Liver (tissue), 9 donors: ENCODE data around the gene TBCD. TPM values are rescaled to one million over a fixed set of nuclear protein-coding genes. Genes with fewer than 3 reads are reported as not detected.

Source experiments
- DNase-seq: peaks from one replicate; pipeline ENCODE4 v3.0.0-alpha.2; 2017; ENCODE audit warnings: low spot score
- H3K27ac ChIP-seq, 2 donors: one replicate each; pipeline ENCODE4 v1.7.0; 2013; ENCODE audit warnings: inconsistent platforms in 2 of 2, low read length in 2 of 2, control low read depth in 1 of 2, low read depth in 1 of 2, mild to moderate bottlenecking in 1 of 2
- H3K27me3 ChIP-seq, 4 donors: one replicate each; pipeline versions ENCODE4 v1.6.1 to v1.7.0; 2013; ENCODE audit warnings: low read length in 3 of 4, inconsistent platforms in 1 of 4, mild to moderate bottlenecking in 1 of 4, moderate library complexity in 1 of 4; ENCODE audit not compliant: control insufficient read depth in 4 of 4, insufficient read depth in 4 of 4
- H3K36me3 ChIP-seq, 4 donors: one replicate each; pipeline versions ENCODE4 v1.6.1 to v1.7.0; 2013; ENCODE audit warnings: low read length in 3 of 4, mild to moderate bottlenecking in 3 of 4, low read depth in 1 of 4, moderate library complexity in 1 of 4; ENCODE audit not compliant: control insufficient read depth in 4 of 4, insufficient read depth in 3 of 4
- H3K4me1 ChIP-seq, 4 donors: one replicate each; pipeline versions ENCODE4 v1.6.1 to v1.7.0; 2013; ENCODE audit warnings: low read length in 3 of 4, mild to moderate bottlenecking in 3 of 4, moderate library complexity in 1 of 4; ENCODE audit not compliant: control insufficient read depth in 4 of 4, insufficient read depth in 4 of 4
- H3K4me3 ChIP-seq, 3 donors: one replicate each; pipeline versions ENCODE4 v1.6.1 to v1.7.0; 2013; ENCODE audit warnings: low read length in 3 of 3, control low read depth in 1 of 3, low read depth in 1 of 3, mild to moderate bottlenecking in 1 of 3
- H3K9ac ChIP-seq, 2 donors: one replicate each; pipeline ENCODE4 v1.7.0; 2013; ENCODE audit warnings: low read length in 2 of 2, mild to moderate bottlenecking in 2 of 2, moderate library complexity in 2 of 2, control low read depth in 1 of 2, low read depth in 1 of 2
- H3K9me3 ChIP-seq, 4 donors: one replicate each; pipeline versions ENCODE4 v1.6.1 to v1.7.0; 2013; ENCODE audit warnings: low read length in 3 of 4; ENCODE audit not compliant: control insufficient read depth in 4 of 4
- ATF3 ChIP-seq: IDR thresholded peaks from 2 replicates; pipeline ENCODE4 v1.6.1; 2016; ENCODE audit warnings: antibody characterized with exemption
- EGR1 ChIP-seq, 2 donors: IDR thresholded peaks; 2 replicates each; pipeline ENCODE4 v1.6.1; 2016 to 2018; ENCODE audit warnings: antibody characterized with exemption in 2 of 2, low read depth in 2 of 2
- FOXA1 ChIP-seq: IDR thresholded peaks from 2 replicates; pipeline ENCODE4 v1.6.1; 2016; ENCODE audit warnings: antibody characterized with exemption
- HNF4G ChIP-seq: IDR thresholded peaks from 2 replicates; pipeline ENCODE4 v1.6.1; 2016; ENCODE audit warnings: antibody characterized with exemption
- MAX ChIP-seq: IDR thresholded peaks from 2 replicates; pipeline ENCODE4 v1.6.1; 2016; ENCODE audit warnings: antibody characterized with exemption
- RXRA ChIP-seq, 2 donors: IDR thresholded peaks; 2 replicates each; pipeline ENCODE4 v1.6.1; 2017 to 2018; ENCODE audit warnings: antibody characterized with exemption in 2 of 2, mild to moderate bottlenecking in 1 of 2
- SP1 ChIP-seq: IDR thresholded peaks from 2 replicates; pipeline ENCODE4 v1.6.1; 2018; ENCODE audit warnings: antibody characterized with exemption, mild to moderate bottlenecking
- ZBTB33 ChIP-seq: IDR thresholded peaks from 2 replicates; pipeline ENCODE4 v1.6.1; 2016; ENCODE audit warnings: antibody characterized with exemption
- WGBS: extraction: QIAGEN DNeasy Blood & Tissue Kit; methylation state at CpG from one replicate; pipeline ENCODE4 v1.1.7; 2013; 5-methylcytosine and 5-hydroxymethylcytosine counted together
- polyA plus RNA-seq, 2 donors: library from polyadenylated mRNA; stranded (reverse) in 1 of 2; unstranded in 1 of 2; fragments of 200-250 nt in 1 of 2; fragments of >200 nt in 1 of 2; fragmentation: Nextera tagmentation in 1 of 2; extraction: Ambion mirVana in 1 of 2; gene quantifications; one replicate each; pipeline versions ENCODE4 v1.2.1 to v1.2.3, GENCODE V29; 2013 to 2015
- total RNA-seq, 2 donors: library from RNA; depleted of rRNA; stranded (reverse); fragments of >200 nt; gene quantifications; one replicate each; pipeline ENCODE4 v1.2.3, GENCODE V29; 2014
- TF ChIP-seq, protein P1 (sequence below): IDR thresholded peaks from 2 replicates; pipeline ENCODE4 v1.6.1; 2016; ENCODE audit warnings: antibody characterized with exemption, mild to moderate bottlenecking
- TF ChIP-seq, protein P2 (sequence below): fragments of 150-350 bp; IDR thresholded peaks from 2 replicates; pipeline ENCODE4 v1.5.1; 2017; ENCODE audit warnings: improper control_type of control experiment, low read depth, low read length; ENCODE audit not compliant: missing input control
- donor health status: healthy.
- donor health status: healthy.
- donor health status: healthy.
- donor health status: healthy.
- donor health status: healthy.

The TBCD gene
- total and polyA plus RNA-seq, 4 donors, result 29.8 to 42.2 (median 33.0) TPM

DNA sequence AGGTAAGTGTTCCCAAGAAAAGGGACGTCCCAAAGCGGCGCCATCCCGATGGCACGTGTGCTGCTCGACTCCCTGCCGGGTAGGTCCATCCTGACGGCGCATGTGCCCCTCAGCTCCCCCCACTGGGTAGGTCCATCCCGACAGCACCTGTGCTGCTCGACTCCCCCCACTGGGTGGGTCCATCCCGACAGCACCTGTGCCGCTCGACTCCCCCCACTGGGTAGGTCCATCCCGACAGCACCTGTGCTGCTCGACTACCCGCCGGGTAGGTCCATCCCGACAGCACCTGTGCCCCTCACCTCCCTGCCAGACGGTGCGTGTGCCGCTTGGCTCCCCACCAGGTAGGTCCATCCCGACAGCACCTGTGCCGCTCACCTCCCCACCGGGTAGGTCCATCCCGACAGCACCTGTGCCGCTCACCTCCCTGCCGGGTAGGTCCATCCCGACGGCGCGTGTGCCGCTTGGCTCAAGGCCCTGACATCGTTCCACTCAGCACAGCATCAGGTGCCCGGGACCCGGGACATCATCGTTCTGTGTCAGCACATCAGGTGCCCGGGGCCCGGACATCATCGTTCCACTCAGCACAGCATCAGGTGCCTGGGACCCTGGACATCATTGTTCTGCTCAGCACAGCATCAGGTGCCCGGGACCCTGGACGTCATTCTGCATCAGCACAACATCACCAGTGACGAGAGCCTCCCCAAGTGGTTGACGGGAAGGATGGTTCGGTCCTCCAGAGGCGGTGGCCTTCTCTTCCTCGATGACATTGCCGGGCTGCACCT is 22.2 kb upstream of the TBCD start:
- H3K27ac ChIP-seq, result no peak overlapping the region
- no peak for DNase-seq
- H3K27me3 ChIP-seq, result no peaks in the 10 kb centered on the region
- H3K9me3 ChIP-seq, result peaks cover 0 to 1% (median 0%) of the 10 kb centered on the region in 4 donors
- H3K9ac ChIP-seq, result no peak overlapping the region
- peaks cover 6 to 25% (median 19%) of the 10 kb centered on the region in 4 donors for H3K36me3 ChIP-seq
- 91% methylated on average over 48 of the region's 48 CpGs for WGBS
- H3K4me1 ChIP-seq, result no peaks in the 10 kb centered on the region
- no peak overlapping the region for H3K4me3 ChIP-seq
- TF ChIP-seq, protein P1, sequence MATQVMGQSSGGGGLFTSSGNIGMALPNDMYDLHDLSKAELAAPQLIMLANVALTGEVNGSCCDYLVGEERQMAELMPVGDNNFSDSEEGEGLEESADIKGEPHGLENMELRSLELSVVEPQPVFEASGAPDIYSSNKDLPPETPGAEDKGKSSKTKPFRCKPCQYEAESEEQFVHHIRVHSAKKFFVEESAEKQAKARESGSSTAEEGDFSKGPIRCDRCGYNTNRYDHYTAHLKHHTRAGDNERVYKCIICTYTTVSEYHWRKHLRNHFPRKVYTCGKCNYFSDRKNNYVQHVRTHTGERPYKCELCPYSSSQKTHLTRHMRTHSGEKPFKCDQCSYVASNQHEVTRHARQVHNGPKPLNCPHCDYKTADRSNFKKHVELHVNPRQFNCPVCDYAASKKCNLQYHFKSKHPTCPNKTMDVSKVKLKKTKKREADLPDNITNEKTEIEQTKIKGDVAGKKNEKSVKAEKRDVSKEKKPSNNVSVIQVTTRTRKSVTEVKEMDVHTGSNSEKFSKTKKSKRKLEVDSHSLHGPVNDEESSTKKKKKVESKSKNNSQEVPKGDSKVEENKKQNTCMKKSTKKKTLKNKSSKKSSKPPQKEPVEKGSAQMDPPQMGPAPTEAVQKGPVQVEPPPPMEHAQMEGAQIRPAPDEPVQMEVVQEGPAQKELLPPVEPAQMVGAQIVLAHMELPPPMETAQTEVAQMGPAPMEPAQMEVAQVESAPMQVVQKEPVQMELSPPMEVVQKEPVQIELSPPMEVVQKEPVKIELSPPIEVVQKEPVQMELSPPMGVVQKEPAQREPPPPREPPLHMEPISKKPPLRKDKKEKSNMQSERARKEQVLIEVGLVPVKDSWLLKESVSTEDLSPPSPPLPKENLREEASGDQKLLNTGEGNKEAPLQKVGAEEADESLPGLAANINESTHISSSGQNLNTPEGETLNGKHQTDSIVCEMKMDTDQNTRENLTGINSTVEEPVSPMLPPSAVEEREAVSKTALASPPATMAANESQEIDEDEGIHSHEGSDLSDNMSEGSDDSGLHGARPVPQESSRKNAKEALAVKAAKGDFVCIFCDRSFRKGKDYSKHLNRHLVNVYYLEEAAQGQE, result no peak
- no peak for TF ChIP-seq ZBTB33
- TF ChIP-seq MAX, result no peak
- TF ChIP-seq, protein P2, sequence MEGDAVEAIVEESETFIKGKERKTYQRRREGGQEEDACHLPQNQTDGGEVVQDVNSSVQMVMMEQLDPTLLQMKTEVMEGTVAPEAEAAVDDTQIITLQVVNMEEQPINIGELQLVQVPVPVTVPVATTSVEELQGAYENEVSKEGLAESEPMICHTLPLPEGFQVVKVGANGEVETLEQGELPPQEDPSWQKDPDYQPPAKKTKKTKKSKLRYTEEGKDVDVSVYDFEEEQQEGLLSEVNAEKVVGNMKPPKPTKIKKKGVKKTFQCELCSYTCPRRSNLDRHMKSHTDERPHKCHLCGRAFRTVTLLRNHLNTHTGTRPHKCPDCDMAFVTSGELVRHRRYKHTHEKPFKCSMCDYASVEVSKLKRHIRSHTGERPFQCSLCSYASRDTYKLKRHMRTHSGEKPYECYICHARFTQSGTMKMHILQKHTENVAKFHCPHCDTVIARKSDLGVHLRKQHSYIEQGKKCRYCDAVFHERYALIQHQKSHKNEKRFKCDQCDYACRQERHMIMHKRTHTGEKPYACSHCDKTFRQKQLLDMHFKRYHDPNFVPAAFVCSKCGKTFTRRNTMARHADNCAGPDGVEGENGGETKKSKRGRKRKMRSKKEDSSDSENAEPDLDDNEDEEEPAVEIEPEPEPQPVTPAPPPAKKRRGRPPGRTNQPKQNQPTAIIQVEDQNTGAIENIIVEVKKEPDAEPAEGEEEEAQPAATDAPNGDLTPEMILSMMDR, result no peak
- no peak for TF ChIP-seq HNF4G
- TF ChIP-seq ATF3, result no peak
- no peak for TF ChIP-seq EGR1 (IDR thresholded peaks at IDR 0.05; ENCODE audit: low read depth in 2 of 2)
- TF ChIP-seq SP1, result no peak
- no peak for TF ChIP-seq FOXA1
- TF ChIP-seq RXRA (IDR thresholded peaks at IDR 0.05), result no peak

- Histone ChIP-seq H3K36me3 (peaks cover 5 to 17% (median 11%) of the 10 kb centered on the region in 4 donors), H3K9ac (no peak overlapping the region), H3K4me3 (no peak overlapping the region), H3K27me3 (no peaks in the 10 kb centered on the region), H3K9me3 (peaks cover 0 to 1% (median 0%) of the 10 kb centered on the region in 4 donors), H3K4me1 (peaks cover 7 to 18% (median 12%) of the 10 kb centered on the region in 4 donors), H3K27ac (no peak overlapping the region)
- 99% methylated on average over 13 of the region's 13 CpGs for WGBS
- DNase-seq, result no peak
- TF ChIP-seq EGR1 (IDR thresholded peaks at IDR 0.05; ENCODE audit: low read depth in 2 of 2), result no peak
Observed at GRCh38 chr17:82732118-82732743, 19.6 kb upstream of the TBCD start.
